ENCODE results near the gene FLCN.
"Not testable (repeated sequence)": the region's sequence is repeated elsewhere in the genome, so short reads cannot be mapped to it uniquely, and the experiment has no call there.

Gene FLCN

GRCh38 chr17:17237026-17237799, at the start of gene FLCN:
FLCN (minus strand) TSS chr17:17237168; CDS start chr17:17228137, 9,031 bp downstream.
- peak; percentile 51 for DNase-seq

GRCh38 chr17:17285951-17286350, 49.0 kb upstream of the FLCN start:
- no peak for DNase-seq

DNA sequence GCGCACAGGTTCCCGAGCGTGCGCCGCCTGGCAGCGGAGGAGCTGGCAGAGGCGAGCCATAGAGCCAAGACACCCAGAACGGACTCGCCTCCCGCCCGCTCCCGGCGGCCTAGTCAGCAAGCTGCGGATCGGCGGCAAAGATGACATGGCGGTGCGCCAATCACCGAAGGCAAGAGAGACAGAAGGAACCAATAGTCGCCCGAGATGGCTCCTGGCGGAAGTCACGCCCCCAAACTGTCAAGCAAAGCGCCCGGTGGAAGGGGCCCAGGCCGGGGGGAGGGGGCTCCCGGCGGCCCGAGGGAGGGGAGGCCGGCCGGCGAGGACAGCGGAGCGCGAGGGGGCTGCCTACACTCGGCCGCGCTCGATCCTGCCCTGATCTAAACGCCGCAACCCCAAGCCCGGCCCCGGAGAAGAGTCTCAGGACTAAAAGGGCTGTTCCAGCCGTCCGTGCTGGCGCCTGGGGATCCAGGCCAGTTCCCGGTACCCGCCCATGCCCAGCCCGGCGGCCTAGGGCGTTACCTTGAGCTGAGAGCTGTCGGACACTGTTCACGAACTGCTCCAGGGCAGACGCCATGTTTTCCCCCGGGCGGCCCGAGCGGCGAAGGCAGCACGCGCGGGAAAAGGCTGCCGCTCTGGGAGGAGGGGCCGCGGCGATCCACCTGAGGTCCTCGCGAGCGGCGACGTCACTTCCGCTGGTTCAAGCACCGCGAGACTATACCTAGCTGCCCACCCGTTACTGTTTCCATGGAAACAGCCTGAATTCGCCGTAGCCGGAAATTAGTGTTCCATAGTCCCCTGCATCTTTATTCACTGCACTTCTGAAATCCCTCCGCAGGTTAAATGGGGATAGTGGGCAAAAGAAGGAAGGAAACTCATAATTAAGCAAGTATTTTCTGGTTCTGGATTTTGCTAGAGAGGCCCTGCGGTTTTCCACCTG, 43.9 kb upstream of the FLCN start, which contains the start of gene COPS3:
TSS of gene COPS3 (minus strand) at position 634 of the 937 bp plus-strand sequence. CDS start at position 574, 60 bp downstream.
- DNase-seq = peak; percentile 83

DNA sequence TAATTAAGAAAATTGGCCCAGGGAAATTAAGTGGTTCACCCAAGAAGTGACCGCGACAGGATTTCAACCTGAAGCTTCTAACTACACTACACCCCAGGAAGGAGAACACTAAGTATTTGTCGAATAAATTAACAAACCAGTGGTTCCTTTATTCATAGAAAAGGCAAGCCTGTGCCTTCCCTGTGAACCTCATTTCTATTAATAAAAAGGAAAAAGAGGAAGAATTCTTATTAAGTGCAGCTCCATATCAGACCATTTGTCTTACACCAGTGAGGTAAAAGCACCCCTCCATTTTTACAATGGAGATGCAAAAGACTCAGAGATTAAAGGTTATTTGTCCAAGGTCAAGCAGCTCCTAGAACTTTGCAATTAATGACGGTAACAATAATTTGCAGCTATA, 42.3 kb upstream of the FLCN start:
- no peak for DNase-seq

DNA sequence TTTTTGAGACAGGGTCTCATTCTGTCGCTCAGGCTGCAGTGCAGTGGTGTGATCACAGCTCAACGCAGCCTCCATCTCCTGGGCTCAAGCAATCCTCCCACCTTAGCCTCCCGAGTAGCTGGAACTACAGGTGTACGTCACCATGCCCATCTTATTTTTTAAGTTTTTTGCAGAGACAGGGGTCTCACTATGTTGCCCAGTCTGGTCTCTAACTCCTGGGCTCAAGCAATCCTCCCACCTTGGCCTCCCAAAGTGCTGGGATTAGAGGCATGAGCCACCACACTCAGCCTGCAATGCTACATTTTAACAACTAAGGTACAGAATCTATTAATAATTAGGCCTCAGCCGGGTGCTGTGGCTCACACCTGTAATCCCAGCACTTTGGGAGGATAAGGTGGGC, 40.5 kb upstream of the FLCN start:
- DNase-seq = not testable (repeated sequence)

- DNase-seq = no peak
These were observed 39.0 kb upstream of the FLCN start for GRCh38 chr17:17275971-17276370.

- DNase-seq = no peak
These were observed 33.2 kb upstream of the FLCN start for GRCh38 chr17:17269926-17270773.

DNA sequence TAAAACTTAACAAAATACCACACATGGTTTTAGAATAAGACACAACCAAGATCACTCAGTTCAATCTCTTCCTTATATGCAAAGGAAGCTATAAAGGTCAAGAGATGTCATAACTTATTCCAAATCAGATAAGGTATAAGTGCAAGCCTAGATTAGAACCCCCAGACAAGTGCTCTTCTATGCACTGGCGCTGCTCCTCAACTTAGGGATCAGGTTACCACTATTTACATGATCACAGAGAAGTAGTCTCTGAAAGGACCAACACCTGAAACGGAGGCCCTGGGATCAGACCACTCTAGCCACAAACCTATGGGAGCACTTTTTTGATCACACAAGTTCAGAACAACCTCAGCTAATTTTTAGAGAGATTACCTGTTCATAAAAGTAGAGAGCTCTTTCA, 27.5 kb upstream of the FLCN start:
- no peak for DNase-seq

- no peak for DNase-seq
These were observed 22.0 kb upstream of the FLCN start for GRCh38 chr17:17258998-17259397.

GRCh38 chr17:17258011-17258410, 21.0 kb upstream of the FLCN start:
- DNase-seq = no peak

DNA sequence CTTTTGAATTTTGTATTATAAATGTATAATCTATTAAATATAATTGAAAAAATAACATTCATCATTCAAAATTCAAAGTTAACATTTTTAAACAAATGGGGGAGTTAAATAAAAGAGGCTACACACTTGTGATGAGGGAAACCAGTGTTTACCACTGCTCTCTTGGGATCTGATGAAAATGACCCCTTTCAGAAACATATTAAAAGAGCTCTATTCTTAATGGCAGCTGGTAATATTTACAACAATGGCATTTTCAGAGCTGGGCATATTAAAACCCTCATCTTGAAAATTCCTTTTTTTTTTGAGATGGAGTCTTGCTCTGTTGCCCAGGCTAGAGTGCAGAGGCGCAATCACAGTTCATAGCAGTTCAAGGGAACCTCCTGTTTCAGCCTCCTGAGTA, 19.3 kb upstream of the FLCN start:
- no peak for DNase-seq

DNA sequence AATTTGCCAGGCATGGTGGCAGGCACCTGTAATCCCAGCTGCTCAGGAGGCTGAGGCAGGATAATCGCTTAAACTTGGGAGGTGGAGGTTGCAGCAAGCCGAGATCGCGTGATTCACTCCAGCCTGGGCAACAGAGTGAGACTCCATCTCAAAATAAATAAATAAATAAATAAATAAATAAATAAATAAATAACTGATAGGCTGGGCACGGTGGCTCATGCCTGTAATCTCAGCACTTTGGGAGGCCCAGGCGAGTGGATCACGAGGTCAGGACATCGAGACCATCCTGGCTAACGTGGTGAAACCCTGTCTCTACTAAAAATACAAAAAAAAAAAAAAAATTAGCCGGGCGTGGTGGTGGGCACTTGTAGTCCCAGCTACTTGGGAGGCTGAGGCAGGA, 18.7 kb upstream of the FLCN start:
- not testable (repeated sequence) for DNase-seq

GRCh38 chr17:17254036-17254435, 17.1 kb upstream of the FLCN start:
- no peak for DNase-seq

DNA sequence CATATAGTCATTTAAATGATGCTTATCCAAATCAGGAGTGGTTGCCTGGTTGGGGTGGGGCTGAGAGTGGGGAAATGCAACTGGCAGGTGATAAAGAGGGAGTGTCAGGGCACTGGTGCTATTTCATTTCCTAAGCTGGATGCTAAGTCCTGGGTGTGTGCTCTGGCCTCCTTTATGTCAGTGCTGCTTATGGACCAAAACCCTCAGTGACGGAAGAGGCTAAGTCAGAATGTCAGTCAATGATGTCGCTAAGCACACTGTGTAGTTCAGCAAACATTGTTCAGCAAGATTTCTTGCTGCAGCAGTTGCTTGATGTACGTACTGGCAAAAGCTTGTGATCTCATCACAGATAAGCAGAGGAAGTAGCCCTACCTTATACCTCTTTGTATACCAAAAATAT, 16.4 kb upstream of the FLCN start:
- no peak for DNase-seq

DNA sequence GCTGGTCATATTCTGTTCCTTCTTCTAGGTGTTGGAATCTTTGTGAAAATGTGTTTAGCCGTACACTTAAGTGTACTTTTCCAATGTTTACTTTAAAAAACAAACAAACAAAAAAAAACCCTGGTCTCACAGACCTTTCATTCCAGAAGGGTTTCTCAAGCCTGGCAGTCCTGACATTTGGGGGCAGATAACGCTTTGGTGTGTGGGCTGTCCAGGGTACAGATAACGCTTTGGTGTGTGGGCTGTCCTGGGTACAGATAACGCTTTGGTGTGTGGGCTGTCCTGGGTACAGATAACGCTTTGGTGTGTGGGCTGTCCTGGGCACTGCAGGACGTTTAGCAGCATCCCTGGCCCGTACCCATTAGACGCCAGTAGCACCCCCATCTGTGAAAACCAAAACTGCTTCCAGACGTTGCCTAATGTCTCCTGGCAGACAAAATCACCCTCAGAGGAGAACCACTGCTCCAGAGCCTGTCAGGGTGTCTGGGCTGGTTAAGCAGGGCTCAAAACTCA, 15.2 kb upstream of the FLCN start:
- DNase-seq = no peak

- DNase-seq = no peak
These were observed 9.9 kb upstream of the FLCN start for GRCh38 chr17:17246879-17247278.

DNA sequence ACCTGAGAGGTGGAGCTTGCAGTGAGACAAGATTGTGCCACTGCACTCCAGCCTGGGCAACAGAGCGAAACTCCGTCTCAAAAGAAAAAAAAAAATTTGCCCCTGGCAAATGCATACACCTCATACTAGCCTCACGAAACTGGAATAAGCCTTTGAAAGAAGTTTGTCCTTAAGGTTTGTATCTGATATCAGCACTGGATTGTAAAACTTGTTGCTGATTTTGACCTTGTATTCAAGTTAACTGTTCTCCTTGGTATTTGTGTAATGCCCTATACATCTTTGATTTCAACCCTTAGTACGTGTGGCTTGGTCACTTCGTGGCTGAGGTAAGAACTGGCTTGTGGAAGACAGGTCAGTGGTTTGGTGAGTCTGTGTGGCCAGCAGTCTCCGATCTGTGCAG, 6.2 kb upstream of the FLCN start:
- no peak for DNase-seq

DNA sequence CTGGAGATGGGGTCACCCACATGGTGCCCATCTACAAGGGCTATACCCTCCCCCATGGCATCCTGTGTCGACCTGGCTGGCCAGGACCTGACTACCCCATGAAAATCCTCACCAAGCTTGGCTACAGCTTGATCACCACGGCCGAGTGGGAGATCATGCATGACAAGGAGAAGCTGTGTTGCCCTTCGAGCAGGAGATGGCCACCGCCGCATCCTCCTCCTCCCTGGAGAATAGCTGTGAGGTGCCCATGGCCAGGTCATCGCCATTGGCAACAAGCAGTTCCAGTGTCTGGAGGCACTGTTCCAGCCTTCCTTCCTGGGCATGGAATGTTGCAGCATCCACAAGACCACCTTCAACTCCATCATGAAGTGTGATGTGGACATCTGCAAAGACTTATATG, 5.3 kb upstream of the FLCN start:
- DNase-seq = no peak

GRCh38 chr17:17241656-17242055, 4.7 kb upstream of the FLCN start:
- DNase-seq = no peak

DNA sequence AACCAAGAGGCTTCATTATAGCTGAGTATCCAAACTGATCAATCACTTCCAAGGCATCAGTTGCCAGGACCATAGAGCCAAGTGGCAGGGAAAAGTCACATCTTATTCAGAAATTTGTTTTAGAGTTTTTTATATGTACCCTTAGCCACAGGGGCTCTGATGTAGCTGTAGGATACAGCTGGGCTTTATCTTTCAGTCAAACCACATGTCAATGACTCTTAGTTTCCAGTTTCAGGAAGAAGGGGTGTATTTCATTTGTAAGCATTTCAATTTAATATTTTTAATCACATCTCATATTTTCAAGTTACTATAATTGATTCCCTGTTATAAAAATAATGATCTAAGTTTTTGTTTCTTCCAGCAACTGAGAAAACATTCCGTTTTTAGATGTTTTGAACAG, 2.9 kb upstream of the FLCN start:
- no peak for DNase-seq

GRCh38 chr17:17236295-17237025, 508 bp downstream of the FLCN start:
- DNase-seq = no peak
